Parathyroid adenoma (tissue), 2 donors: ENCODE data around the gene KLK3.

ENCODE experiments used
- H2AFZ ChIP-seq: fragments of 300-600 bp; sonication (generic); one replicate; pipeline ENCODE4 v1.7.0; 2017; ENCODE audit warnings: antibody characterized with exemption, mild to moderate bottlenecking
- H3K27ac ChIP-seq: fragments of 300-600 bp; sonication (generic); one replicate; pipeline ENCODE4 v1.7.0; 2017
- H3K27me3 ChIP-seq: fragments of 300-600 bp; sonication (generic); one replicate; pipeline ENCODE4 v1.7.0; 2017; ENCODE audit warnings: low read length; ENCODE audit not compliant: control insufficient read depth, insufficient read depth
- H3K36me3 ChIP-seq: fragments of 300-600 bp; sonication (generic); one replicate; pipeline ENCODE4 v1.7.0; 2017; ENCODE audit warnings: low read length; ENCODE audit not compliant: control insufficient read depth, insufficient read depth
- H3K4me1 ChIP-seq: fragments of 300-600 bp; sonication (generic); one replicate; pipeline ENCODE4 v1.7.0; 2017; ENCODE audit warnings: control low read depth
- H3K4me2 ChIP-seq: fragments of 300-600 bp; sonication (generic); one replicate; pipeline ENCODE4 v1.7.0; 2017; ENCODE audit warnings: low read length
- H3K4me3 ChIP-seq: fragments of 300-600 bp; sonication (generic); one replicate; pipeline ENCODE4 v1.7.0; 2017; ENCODE audit warnings: low read depth, low read length
- H3K79me2 ChIP-seq: fragments of 300-600 bp; sonication (generic); one replicate; pipeline ENCODE4 v1.7.0; 2017; ENCODE audit warnings: control low read depth
- H3K9ac ChIP-seq: fragments of 300-600 bp; sonication (generic); one replicate; pipeline ENCODE4 v1.7.0; 2017; ENCODE audit warnings: mild to moderate bottlenecking
- H3K9me3 ChIP-seq: fragments of 300-600 bp; sonication (generic); one replicate; pipeline ENCODE4 v1.7.0; 2017; ENCODE audit warnings: low read length; ENCODE audit not compliant: control insufficient read depth
- CTCF ChIP-seq: fragments of 300-600 bp; sonication (generic); IDR thresholded peaks from one replicate; pipeline ENCODE4 v1.7.0; 2017; ENCODE audit warnings: antibody characterized with exemption, mild to moderate bottlenecking
- donor health status: primary hyperparathyroidism.

The KLK3 gene

GRCh38 chr19:50833117-50833801 is 21.5 kb upstream of the KLK3 start, which contains the start of gene KLK15:
TSS of gene KLK15 (minus strand) at chr19:50833574. CDS start at chr19:50831492, 2,082 bp downstream.
- no peak within 1 kb of the TSS for H2AFZ ChIP-seq
- H3K79me2 ChIP-seq: no peaks in the 10 kb centered on the region
- no peak within 1 kb of the TSS for H3K9ac ChIP-seq
- H3K4me1 ChIP-seq: no peaks in the 10 kb centered on the region
- no peaks in the 10 kb centered on the region for H3K9me3 ChIP-seq
- TF ChIP-seq CTCF: no peak
- no peaks in the 10 kb centered on the region for H3K36me3 ChIP-seq
- H3K27ac ChIP-seq: no peak within 1 kb of the TSS
- H3K4me2 ChIP-seq: no peak within 1 kb of the TSS
- no peak within 1 kb of the TSS for H3K4me3 ChIP-seq
- no peaks in the 10 kb centered on the region for H3K27me3 ChIP-seq

DNA sequence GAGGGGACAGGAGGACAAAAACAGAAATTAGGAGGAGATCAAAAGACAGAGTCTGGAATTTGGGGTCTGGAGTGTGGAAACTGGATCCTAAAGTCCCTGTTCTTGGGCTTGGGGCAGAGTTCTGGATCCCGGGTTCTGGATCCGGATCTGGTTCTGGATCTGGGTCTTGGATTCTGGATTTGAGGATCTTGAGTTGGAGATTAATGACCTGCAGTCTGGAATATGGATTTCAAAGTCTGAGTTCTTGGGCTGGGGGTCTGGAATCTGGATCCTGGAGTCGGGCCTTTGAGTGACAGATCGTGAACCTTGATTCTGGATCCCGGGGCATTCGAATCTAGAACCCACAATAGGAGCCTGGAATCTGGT is 20.9 kb upstream of the KLK3 start:
- Histone ChIP-seq H3K4me2 (no peak overlapping the region), H3K36me3 (no peaks in the 10 kb centered on the region), H3K4me1 (no peaks in the 10 kb centered on the region), H3K27ac (no peak overlapping the region), H3K9me3 (no peaks in the 10 kb centered on the region), H3K27me3 (no peaks in the 10 kb centered on the region), H3K9ac (no peak overlapping the region), H3K4me3 (no peak overlapping the region), H3K79me2 (no peaks in the 10 kb centered on the region), H2AFZ (no peak overlapping the region)
- no peak for TF ChIP-seq CTCF

DNA sequence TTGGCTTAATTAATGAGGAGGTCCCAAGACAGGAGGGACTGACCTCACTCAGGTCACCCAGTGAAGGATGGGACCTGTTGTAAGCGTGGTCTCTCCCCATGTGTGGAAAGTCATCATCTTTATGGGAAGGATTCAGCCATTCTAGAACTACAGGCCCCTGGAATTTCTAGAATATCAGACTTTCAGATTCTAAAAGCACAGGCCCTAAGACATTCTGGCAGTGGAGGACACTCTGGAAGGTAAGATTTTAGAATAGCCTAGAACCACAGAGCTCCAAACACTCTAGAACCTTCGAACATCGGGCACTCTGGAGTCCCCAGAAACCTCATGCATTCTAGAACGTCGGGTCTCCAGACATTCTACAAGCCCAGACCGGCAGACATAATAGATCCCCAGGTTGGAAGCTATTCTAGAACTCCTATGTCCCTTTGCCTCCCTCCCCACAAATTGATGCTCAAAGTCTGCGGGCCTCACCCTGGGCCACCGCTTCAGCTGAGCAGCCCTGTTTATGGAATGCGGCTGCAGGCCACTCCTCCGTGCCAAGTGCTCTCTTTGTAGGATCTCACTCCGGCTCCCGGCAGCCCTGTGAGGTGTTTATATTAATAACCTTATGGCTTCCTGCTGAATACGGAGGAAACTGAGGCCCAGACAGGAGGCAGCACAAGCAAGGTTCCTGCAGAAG is 19.5 kb upstream of the KLK3 start:
- peak overlapping the region; percentile 61 for H3K4me2 ChIP-seq
- no peak overlapping the region for H3K9ac ChIP-seq
- peak overlapping the region; percentile 65 for H2AFZ ChIP-seq
- H3K79me2 ChIP-seq: no peaks in the 10 kb centered on the region
- TF ChIP-seq CTCF: no peak
- peak overlapping the region; percentile 61 for H3K4me3 ChIP-seq
- no peak overlapping the region for H3K27ac ChIP-seq
- no peaks in the 10 kb centered on the region for H3K36me3 ChIP-seq
- H3K4me1 ChIP-seq: no peaks in the 10 kb centered on the region
- H3K27me3 ChIP-seq: no peaks in the 10 kb centered on the region
- H3K9me3 ChIP-seq: no peaks in the 10 kb centered on the region

DNA sequence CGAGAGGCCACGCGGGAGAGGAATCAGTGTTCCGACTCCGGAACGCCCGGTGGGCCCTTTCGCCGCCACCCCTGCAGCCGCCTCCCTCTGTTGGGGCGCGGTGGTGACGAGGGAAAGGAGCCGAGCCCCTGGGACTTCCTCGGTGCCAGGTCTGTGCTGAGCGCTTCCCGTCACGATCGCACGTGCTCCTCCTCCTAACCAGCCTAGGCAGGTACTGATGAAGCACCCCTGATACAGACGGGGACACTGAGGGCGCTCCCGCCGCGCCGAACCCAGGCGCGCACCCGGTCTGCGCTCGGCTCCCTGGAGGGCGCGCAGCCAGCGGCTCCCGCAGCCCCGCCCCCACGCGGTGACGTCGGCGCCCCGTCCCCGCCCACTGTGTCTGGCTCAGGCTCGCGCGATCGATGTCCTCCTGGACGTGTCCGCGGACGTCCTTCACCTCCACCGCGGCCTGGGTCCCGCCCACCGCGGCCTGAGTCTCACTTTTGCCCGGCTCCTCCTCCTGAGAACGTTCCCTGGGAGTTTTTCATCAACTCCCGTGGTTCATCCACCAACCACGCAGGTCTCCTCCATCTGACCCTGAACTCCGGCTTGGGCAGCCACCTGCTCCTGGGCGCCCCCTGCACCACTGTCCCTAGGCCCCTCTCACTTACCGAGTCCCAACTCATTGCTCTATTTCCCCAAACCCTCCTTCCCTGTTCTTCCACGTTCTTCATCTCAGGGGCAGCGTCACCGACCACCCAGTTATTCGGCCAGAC is 18.8 kb upstream of the KLK3 start:
- Histone ChIP-seq H3K36me3 (no peaks in the 10 kb centered on the region), H3K79me2 (no peaks in the 10 kb centered on the region), H3K27ac (no peak overlapping the region), H3K9me3 (no peaks in the 10 kb centered on the region), H3K4me1 (no peaks in the 10 kb centered on the region), H3K4me3 (peak overlapping the region; percentile 61), H2AFZ (peak overlapping the region; percentile 65), H3K27me3 (no peaks in the 10 kb centered on the region), H3K9ac (no peak overlapping the region), H3K4me2 (peak overlapping the region; percentile 61)
- TF ChIP-seq CTCF: no peak
